Measurements from ENCODE around the gene SH3BGRL2. TPM values are rescaled to one million over a fixed set of nuclear protein-coding genes. Genes with fewer than 3 reads are reported as not detected.

SH3BGRL2 gene
- total RNA-seq, 1 donor from 2014 or later, result 10.7 TPM

DNA sequence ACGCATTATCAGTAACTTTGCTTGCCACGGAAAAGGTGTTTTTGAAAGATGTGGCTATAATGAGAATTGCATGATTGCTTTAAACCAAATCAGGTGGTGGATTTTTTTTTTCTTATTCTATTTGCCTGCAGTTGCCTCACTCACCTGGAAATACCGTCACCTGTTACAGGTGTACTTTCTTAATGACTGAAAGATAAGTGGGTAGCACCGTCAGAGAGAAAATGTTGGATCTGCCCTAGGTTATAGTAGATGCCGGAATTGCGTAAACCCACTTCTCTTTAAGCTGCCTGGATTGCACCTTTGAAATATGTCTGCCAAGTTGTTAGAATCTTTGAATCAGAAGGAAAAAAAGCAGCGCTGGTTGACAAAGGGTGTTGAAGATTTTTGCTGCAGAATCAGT is 68.5 kb downstream of the SH3BGRL2 start:
- DNase-seq (ENCODE audit: low read depth), result no peak

DNA sequence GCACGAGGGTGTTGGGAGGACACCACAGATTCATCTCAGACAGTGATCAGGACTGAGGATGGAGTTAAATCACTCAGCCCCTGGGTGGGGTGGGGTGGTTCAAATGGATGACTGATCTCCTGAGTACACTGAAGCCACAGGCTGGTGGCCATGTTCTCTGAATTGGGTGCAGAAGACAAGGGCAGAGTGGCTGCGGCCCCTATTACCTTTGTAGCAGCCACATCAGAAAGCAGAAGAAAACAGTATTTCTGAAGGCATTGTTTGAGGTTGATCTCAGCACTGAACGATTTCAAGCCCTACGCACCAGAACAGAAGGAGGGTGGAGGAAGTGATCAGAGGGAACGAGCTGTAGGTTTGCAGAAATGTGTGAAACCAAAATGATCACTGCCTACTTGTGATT is 71.6 kb downstream of the SH3BGRL2 start:
- DNase-seq (ENCODE audit: low read depth), result no peak

DNA sequence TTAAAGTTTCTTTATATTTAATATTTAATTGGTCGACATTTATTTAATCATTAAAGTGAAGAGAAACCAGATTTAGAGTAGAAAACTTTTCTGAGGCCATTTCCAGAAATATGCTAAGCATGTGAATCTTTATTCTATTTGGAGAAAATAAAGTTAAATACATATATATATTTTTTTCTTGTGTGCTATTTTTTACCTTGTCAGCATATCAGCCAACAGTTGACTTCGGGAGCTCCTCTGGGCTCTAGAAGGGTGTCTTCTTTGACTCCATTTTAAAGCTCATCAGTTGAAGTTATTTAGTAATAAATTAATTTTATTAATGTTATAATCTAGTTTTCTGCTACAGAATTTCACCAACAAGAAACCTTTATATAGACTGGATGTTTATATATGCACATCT is 73.1 kb downstream of the SH3BGRL2 start:
- no peak for DNase-seq (ENCODE audit: low read depth)

DNA sequence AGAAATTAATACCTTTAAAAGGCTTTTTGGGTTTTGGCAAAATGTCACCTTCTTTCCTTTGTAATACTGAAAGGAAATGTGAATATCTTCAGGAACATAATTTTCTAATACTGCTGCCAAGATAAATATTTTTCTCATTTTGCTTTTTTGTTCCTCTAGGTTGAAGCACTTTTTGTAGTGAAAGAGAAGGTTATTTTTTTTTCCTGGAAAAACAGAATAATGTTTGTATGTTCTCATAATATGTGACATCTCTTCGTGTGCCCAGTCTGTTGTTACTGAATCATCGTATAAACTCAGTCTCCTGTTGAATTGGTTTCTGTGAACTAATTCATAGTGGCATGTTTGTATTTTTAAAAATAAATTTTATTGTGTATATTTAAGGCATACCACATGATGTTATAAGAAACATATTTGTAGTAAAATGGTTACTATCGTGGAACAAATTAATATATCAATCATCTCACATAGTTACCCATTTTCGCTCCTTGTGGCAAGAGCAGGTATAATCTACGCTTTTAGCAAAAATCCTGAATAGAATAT is 74.4 kb downstream of the SH3BGRL2 start:
- DNase-seq (ENCODE audit: low read depth), result no peak

DNA sequence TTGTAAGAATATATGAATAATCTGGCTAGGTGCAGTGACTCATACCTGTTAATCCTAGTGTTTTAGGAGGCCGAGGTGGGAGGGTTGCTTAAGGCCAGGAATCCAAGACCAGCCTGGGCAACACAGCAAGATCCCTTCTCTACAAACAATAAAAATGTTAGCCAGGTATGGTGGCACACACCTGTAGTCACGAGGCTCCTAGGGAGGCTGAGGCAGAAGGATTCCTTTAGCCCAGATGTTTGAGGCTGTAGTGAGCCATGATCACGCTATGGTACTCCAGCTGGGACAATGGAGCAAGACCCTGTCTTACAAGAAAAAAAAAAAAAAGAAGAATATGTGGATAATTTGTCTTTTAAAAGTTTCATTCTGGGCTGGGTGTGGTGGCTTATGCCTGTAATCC is 75.4 kb downstream of the SH3BGRL2 start:
- no peak for DNase-seq (ENCODE audit: low read depth)

DNA sequence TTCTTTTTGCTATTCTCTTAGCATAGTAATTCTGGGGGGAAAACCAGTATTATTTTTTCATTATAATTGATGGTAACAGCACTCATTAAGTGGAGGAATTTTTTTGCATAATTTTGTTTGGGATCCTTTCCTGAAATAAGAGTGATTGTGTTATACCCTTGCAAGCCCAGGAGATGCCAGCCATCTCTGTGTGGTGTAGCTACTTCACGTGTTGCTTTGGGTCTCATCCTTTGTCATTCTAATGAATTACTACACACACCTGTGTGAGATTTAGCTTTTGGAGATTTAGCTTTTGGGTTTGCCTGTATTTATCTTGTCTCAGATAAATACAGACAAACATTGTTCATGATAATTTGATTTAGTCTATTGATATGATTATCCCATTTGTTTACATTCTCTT is 76.5 kb downstream of the SH3BGRL2 start:
- DNase-seq (ENCODE audit: low read depth), result no peak

DNA sequence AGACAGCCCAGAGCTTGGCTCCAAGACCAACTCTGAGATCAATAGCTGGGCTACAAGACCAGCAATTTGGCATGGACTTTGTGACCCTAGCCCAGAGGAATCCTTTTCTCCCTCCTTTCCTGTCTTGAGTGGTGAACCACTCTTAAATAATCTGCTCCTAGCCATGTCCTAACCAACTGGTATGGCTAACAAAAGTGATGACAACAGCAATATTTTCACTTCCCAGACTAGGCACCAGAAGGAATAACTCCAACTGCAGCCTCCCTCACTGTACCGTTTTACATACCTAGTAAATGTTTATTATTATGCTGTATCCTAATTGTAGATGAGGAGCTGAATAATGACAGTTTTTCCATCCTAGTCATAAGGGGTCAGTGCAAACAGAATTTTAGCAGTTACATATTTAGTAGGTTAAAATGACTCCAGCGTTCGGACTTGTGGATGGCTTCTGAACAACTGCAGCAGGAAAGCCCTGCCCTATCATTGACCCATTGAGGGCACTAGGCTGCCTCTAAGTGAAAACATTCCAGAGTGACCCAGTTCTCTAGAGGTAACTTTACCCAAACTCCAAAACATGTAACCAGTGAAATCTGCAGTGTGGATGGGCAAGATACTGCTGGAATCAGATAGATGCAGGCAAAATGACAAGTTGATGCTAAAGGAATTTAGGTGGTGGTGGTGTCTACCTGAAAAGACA is 77.1 kb downstream of the SH3BGRL2 start:
- DNase-seq (ENCODE audit: low read depth), result no peak

DNA sequence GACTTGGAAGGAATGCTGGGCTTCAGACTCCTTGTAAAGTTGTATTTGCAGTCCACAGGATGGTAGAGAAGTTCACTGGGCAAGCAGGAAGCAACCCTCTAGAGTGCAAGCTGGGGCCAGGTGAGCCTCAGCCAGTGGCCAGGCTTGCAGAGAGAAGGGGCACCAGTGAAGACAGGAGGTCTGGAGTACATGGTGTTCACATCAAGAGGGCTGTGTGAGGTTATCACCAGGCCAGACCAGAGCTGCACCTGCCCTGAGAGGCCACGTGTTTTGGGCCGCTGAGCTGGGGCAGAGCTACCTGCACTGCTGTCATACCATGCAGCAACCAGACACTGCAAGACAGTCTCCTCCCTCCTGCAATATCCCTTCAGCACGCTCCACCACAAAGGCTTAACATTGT is 79.0 kb downstream of the SH3BGRL2 start:
- no peak for DNase-seq (ENCODE audit: low read depth)

DNA sequence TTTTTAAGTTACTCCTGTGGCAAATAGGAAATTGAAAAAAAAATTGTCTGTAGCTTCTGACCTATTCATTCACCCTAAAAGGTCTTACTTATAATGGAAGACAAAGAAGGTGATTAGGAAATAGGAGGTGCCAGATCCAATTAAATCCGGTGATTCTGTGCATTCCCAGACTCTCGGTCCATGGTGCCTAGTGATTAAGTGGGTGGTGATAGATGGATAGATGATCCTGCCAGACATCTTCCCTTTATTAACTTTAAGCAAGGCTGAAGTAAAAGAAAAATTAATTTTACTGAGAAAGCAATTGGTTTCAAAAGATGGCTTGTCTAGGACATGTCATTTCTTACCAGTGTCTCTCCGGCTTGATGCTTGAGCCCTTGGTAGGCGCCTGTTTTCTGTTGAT is 80.0 kb downstream of the SH3BGRL2 start:
- DNase-seq (ENCODE audit: low read depth), result no peak

DNA sequence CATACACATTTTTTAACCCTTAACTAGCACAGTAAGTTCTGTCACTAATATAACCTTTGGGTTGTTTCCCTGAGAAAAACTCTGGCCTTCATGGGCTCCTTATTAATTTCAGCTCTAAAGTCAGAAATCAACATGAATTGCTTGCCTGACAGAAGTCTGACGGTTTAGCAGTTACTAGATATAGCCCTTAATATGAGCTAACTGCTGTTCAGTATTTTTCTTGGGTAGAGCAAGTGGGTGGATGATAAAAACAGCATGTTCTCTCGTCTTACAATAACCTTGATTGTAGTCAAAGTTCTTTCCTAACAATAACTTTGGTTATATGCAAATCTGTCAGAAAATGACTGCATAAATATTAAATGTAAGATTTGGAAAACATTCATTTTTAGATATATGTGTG is 81.0 kb downstream of the SH3BGRL2 start:
- DNase-seq (ENCODE audit: low read depth), result no peak

DNA sequence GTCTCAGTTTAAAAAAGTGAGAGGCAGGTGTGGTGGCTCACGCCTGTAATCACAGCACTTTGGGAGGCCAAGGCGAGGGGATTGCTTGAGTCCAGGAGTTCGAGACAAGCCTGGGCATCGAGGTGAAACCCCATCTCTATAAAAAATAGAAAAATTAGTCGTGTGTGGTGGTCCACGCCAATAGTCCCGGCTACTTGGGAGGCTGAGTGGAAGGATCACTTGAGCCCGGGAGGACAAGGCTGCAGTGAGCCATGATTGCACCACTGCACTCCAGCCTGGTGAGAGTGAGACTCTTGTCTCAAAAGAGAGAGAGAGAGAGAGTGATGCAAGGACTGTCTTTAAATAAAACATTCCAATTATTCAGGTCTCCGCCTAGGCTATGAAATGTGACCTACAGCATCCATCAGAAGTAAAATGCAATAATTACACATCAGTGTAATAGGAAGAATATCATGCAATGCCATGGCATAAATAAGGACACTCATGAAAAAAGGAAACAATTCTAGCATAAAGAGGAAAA is 81.5 kb downstream of the SH3BGRL2 start:
- no peak for DNase-seq (ENCODE audit: low read depth)

DNA sequence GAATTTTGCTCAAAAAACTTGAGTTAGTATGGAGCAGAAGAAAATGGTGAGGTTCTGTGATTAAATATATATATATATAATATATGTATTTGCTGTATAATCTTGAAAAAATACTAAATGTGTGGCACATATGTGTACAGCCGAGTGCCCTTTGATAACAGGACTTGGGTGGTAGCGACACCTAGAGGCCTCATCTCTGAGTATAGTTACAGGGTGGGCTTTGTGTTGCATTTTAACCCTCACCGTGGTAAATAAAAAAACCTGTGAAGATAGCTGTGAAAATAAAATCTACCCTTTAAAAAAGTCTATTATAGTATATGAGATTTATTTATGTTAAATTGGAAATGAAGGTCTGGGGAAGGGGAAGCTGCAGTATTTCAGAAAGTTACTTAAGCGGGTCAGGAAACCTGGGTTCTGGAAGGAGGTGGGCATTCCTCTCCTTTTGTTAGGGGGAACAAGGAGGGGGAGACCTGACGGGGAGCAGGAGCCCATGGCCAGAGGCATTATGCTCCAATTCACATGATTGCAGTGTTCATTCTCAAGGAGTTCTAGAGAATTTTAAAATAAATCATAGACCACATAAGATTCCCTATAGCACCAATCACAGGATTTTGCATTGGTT is 82.7 kb downstream of the SH3BGRL2 start:
- peak; percentile 20 for DNase-seq (ENCODE audit: low read depth)

DNA sequence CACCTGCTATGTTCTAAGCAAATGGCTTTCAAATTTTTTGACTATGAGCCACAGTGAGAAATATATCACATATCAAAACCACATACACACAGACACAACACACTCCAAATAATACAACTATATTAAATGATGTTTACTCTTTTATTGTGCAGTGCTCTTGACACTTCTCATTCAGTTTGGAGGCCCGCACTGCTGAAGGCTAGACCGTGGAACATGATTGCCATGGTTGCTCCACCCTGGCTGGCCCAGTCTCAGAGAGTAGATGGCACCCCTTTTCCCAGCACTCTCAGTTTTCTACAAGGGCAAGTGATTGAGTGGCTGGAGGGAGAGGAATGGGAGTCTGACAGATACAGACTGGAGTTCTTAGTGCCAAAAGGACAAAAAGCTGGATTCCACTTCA is 86.9 kb downstream of the SH3BGRL2 start:
- DNase-seq (ENCODE audit: low read depth), result no peak

DNA sequence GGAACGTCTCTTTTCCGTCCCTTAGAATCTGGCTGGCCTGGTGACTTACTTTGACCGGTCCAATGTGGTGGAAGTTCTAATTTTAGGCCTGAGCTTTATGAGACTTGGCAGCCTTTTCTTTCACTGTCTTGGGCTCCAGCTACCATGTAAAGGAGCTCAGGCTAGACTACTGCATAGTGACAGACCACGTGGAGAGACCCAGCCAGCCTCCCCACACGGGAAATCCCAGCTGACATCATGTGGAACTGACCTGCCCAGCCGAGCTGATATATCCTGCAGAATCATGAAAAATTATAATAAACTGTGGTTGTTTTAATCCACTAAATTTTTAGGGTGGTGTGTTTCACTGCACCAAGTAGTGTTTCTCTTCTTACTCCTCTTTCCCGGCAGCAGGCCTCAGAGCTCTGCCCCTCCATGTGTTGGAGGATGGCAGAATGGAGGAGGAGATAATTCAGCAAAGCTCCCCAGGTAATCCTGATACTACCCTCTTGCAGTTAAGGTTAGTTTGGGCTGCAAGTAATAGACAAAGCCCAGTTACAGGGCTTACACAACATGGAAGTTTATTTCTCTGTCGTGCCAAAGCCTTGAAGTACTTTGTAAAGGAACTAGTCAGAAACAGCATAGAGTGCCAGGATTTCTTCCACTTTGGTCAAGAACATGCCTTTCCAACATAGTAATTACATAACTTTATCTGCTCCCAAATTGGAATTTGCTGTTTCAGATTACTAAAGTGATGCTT is 87.5 kb downstream of the SH3BGRL2 start:
- no peak for DNase-seq (ENCODE audit: low read depth)

DNA sequence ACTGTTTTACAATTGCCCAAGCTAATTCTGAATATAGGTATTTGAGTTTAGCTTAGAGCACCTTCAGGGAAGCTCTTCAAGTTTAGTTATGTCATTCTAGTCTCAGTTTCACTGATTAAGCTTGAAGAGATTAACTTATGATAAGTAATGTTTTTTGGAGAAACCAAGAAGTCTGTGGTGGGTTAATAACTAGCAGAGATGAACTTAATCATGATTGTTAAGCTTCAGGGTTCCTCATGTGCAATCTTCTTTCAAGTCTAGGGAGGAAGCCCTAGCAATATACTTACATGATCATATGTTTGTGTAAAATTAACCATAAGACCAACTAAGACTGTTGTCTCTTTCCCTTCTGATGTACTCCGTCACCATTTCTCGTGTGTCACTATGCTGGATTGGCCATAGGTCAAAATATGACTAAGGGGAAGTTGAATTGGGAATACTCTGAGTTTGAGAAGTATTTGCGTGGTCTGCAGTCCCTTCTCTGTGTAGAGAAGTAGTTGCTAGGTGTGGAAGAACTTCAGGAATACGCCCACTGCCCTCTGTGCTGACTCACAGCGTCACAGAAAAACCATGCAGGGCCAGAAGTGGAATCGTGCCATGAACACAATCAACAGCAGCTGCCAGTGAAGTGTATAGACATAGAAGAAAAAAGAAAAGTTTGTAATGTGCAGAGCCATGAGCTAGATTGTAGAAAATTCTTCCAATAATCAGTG is 88.3 kb downstream of the SH3BGRL2 start:
- DNase-seq (ENCODE audit: low read depth), result peak; percentile 18

DNA sequence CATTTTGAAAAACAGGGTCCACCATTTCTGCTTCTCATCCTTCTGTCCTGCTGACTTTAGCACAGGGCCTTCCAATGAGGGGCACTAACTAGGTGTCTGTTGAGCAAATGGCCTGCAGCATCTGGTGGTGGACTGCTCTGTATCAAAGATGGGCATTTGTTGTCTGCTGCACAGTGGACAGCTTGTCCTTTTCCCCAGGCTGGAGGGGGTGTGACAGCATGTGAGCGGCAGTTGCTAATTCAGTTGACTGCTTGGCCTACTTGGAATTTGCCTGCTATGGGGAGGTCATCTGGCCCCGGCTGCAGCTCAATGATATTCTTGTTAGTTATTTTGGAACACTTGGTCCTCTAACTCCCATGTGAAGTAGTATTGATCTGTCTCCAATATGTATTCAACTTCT is 93.7 kb downstream of the SH3BGRL2 start:
- no peak for DNase-seq (ENCODE audit: low read depth)

DNA sequence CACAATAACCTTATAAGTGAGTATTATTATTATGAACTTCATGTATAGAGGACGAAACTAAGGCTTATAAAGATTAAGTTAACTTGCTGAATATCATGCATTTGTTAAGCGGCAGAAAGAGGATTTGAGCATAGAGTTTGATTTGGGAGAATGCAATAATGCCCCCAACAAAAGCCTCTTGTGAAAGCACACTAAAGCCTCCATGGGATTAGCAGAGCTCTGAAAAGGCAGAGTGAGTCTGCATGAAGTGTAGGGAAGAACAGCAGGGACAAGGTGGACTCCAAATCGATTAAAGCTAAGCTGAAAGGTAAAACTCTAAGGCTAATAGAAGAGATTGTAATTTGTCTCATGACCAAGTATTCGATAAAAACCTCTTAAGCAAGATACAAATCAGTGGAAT is 100.3 kb downstream of the SH3BGRL2 start:
- DNase-seq (ENCODE audit: low read depth), result no peak

DNA sequence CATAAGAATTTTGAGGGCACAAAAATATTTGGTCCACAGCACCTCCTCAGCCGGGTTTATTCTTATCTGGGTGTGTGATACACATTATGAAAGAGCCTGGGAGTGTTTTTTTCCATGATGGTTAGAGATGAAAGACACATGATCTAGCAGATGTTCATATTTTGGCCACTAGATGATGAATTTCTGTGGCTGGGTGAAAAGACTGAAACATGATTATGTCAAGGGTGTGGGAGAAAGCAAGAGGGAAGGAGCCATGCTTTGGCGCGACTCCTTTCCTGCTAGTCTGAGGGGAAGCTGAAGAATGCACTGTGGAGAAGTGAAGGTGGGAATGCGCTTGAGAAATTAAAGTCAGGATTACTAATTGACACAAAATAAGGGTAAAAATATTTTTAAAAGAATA is 102.3 kb downstream of the SH3BGRL2 start:
- no peak for DNase-seq (ENCODE audit: low read depth)

DNA sequence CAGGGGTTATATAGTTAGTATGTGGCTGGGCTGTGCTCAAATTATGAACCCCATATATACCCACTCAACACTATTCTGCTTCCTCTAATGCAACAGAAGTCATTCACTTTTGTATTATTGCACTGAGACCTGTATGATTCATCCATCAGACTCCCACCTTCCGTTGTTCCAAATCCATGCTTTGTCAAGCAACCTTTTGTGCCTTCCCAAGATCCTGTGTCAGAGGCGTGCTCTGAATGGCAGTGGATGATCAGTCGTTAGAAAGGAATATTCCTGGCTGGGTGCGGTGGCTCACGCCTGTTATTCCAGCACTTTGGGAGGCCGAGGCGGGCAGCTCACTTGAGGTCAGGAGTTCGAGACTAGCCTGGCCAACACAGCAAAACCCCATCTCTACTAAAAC is 103.2 kb downstream of the SH3BGRL2 start:
- no peak for DNase-seq (ENCODE audit: low read depth)

DNA sequence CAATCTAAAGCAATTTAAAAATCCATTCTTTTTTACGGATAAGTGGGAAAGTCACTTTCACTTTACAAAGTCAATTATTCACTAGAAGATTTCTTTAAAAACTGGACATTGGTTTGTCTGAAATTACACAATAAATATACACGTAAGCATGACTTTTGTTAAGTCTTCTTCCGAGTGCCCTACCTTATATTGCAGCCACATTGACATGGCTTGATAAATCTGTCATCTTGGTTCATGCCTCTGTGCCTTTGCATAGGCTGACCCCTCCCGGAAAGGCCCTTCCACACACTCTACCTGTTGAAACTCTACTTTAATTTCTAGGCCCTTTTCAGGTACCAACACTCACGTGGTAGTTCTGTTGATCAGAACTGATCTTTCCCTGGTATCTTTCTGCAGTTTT is 104.1 kb downstream of the SH3BGRL2 start:
- no peak for DNase-seq (ENCODE audit: low read depth)

DNA sequence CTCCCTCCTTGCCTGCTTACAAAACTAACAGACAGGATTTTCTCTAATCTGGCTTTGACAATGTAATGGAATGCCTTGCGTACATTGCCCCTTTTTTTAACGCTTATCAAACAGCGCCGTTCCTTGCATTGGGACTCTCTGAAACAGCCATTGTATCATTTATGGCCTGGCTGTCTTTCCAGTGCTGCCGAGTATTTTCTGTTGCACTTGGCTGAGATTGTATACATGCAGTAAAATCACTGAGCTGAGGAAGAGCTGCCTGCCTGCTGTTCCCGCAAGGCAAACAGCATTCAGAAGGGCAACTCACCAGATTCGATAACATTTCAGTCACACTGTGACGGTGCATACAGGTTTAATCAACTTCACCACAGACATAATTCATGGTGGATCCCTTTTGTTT is 106.0 kb downstream of the SH3BGRL2 start:
- peak; percentile 70 for DNase-seq (ENCODE audit: low read depth)

DNA sequence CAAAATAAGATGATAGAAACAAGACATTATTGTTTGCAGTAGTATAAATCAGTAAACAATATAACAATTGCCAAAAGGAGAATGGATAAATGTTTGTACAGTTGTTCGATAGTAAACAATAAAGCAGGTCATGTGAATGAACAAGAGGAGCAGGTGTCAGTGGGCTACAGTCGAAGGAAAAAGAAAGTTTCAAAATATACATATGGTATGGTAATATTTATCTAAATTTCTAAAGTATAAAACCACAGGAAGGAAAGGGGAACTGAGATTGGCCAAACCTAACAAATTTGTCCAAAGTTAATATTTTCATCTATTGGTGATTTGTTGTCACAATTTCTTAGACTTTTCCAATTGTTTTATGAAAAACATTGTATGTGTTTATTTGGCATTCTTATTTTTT is 110.9 kb downstream of the SH3BGRL2 start:
- no peak for DNase-seq (ENCODE audit: low read depth)
